Stimulated activated CD8-positive, alpha-beta memory T cell treated with anti-CD3 and anti-CD28 coated beads, Interleukin-4, amount 100 ng/mL, for 1 hour (primary cell): ENCODE results near the gene SEPHS2.
"Not testable (repeated sequence)": the region's sequence is repeated elsewhere in the genome, so short reads cannot be mapped to it uniquely, and the experiment has no call there.

Source experiments
- DNase-seq, 2 donors: peaks; one replicate each; pipeline ENCODE4 v3.0.0-alpha.2; 2020; ENCODE audit warnings: low read depth in 2 of 2, low spot score in 1 of 2

Gene SEPHS2

GRCh38 chr16:30399435-30400186 lies 46.1 kb downstream of the SEPHS2 start:
- DNase-seq: no peak

- no peak for DNase-seq
These were observed 46.8 kb downstream of the SEPHS2 start for GRCh38 chr16:30398661-30399434.

- no peak for DNase-seq
These were observed 47.7 kb downstream of the SEPHS2 start for GRCh38 chr16:30397776-30398660.

- DNase-seq: no peak
These were observed 48.6 kb downstream of the SEPHS2 start for GRCh38 chr16:30397056-30397455.

- DNase-seq: not testable (repeated sequence)
These were observed 49.0 kb downstream of the SEPHS2 start for GRCh38 chr16:30396627-30397026.

GRCh38 chr16:30395992-30396585 lies 49.6 kb downstream of the SEPHS2 start:
- no peak for DNase-seq

- no peak for DNase-seq
These were observed 50.3 kb downstream of the SEPHS2 start, which contains the start of gene ZNF48 for GRCh38 chr16:30395155-30395991. TSS of gene ZNF48 (plus strand) at chr16:30395420. CDS start at chr16:30395795, 375 bp downstream.

GRCh38 chr16:30394592-30395154 lies 51.0 kb downstream of the SEPHS2 start:
- no peak for DNase-seq
